ENCODE measurements around the gene ZNF121.
"Not testable (repeated sequence)": the region's sequence is repeated elsewhere in the genome, so short reads cannot be mapped to it uniquely, and the experiment has no call there.

ZNF121 gene

GRCh38 chr19:9584073-9584833 is at the start of gene ZNF121:
ZNF121 (minus strand) TSS chr19:9584504; CDS start chr19:9568097, 16,407 bp downstream.
- DNase-seq (ENCODE audit: low spot score) = peak; percentile 86

- no peak for DNase-seq (ENCODE audit: low spot score)
Observed at GRCh38 chr19:9627856-9628255, 43.6 kb upstream of the ZNF121 start.

- no peak for DNase-seq (ENCODE audit: low spot score)
Observed at GRCh38 chr19:9622531-9622930, 38.2 kb upstream of the ZNF121 start.

- DNase-seq (ENCODE audit: low spot score) = peak; percentile 86
Observed at GRCh38 chr19:9621156-9622037, 37.1 kb upstream of the ZNF121 start, which contains the start of gene ZNF561. ZNF561 (minus strand) TSS chr19:9621232; CDS start chr19:9619456, 1,776 bp downstream.

- no peak for DNase-seq (ENCODE audit: low spot score)
Observed at GRCh38 chr19:9620842-9621155, 36.5 kb upstream of the ZNF121 start.

GRCh38 chr19:9615844-9616243 is 31.5 kb upstream of the ZNF121 start:
- DNase-seq (ENCODE audit: low spot score) = no peak

GRCh38 chr19:9610484-9611113 is 26.3 kb upstream of the ZNF121 start:
- no peak for DNase-seq (ENCODE audit: low spot score)

- no peak for DNase-seq (ENCODE audit: low spot score)
Observed at GRCh38 chr19:9608912-9609311, 24.6 kb upstream of the ZNF121 start.

GRCh38 chr19:9597027-9597426 is 12.7 kb upstream of the ZNF121 start:
- DNase-seq (ENCODE audit: low spot score) = no peak

- DNase-seq (ENCODE audit: low spot score) = peak; percentile 35
Observed at GRCh38 chr19:9586764-9587163, 2.5 kb upstream of the ZNF121 start.

GRCh38 chr19:9582081-9582725 is 2.1 kb downstream of the ZNF121 start:
- DNase-seq (ENCODE audit: low spot score) = not testable (repeated sequence)

GRCh38 chr19:9580728-9581127 is 3.6 kb downstream of the ZNF121 start:
- no peak for DNase-seq (ENCODE audit: low spot score)

GRCh38 chr19:9570255-9570654 is 14.0 kb downstream of the ZNF121 start:
- no peak for DNase-seq (ENCODE audit: low spot score)

- no peak for DNase-seq (ENCODE audit: low spot score)
Observed at GRCh38 chr19:9566729-9567128, 17.6 kb downstream of the ZNF121 start.

- DNase-seq (ENCODE audit: low spot score) = no peak
Observed at GRCh38 chr19:9565900-9566705, 18.2 kb downstream of the ZNF121 start.

GRCh38 chr19:9552536-9553274 is 31.6 kb downstream of the ZNF121 start:
- no peak for DNase-seq (ENCODE audit: low spot score)

GRCh38 chr19:9547870-9548269 is 36.4 kb downstream of the ZNF121 start:
- no peak for DNase-seq (ENCODE audit: low spot score)

GRCh38 chr19:9541281-9541680 is 43.0 kb downstream of the ZNF121 start:
- not testable (repeated sequence) for DNase-seq (ENCODE audit: low spot score)

- DNase-seq (ENCODE audit: low spot score) = not testable (repeated sequence)
Observed at GRCh38 chr19:9539921-9540320, 44.4 kb downstream of the ZNF121 start.

GRCh38 chr19:9539201-9539600 is 45.1 kb downstream of the ZNF121 start:
- DNase-seq (ENCODE audit: low spot score) = not testable (repeated sequence)

All from iPS-NIHi11 (cell line).